HL-60 (cell line): Measurements from ENCODE around the gene SLC6A18.

Source experiments
- DNase-seq, 2 experiments: peaks; one replicate each; pipeline ENCODE4 v3.0.0-alpha.2; 2010 to 2020; ENCODE audit warnings: low read depth in 1 of 2, low spot score in 1 of 2
- H3K27ac ChIP-seq: fragments of 250-450 bp; sonication (Bioruptor Pico); replicated peaks from 2 replicates; pipeline ENCODE4 v1.5.1; 2020; ENCODE audit warnings: mild to moderate bottlenecking, moderate library complexity
- H3K27me3 ChIP-seq: fragments of 250-450 bp; sonication (Bioruptor Pico); 2 replicates; pipeline ENCODE4 v1.5.1; 2021; ENCODE audit warnings: mild to moderate bottlenecking, moderate library complexity; ENCODE audit not compliant: insufficient read depth, poor library complexity, severe bottlenecking
- H3K4me3 ChIP-seq: replicated peaks from 2 replicates; pipeline ENCODE4 v1.5.1; 2011; ENCODE audit warnings: mild to moderate bottlenecking, control low read depth, low read length; ENCODE audit not compliant: insufficient read depth
- GABPA ChIP-seq: IDR thresholded peaks from 2 replicates; pipeline ENCODE4 v1.6.1; 2012; ENCODE audit warnings: low read depth
- POLR2AphosphoS5 ChIP-seq: IDR thresholded peaks from 2 replicates; pipeline ENCODE4 v1.6.1; 2012; ENCODE audit warnings: low read depth
- SPI1 ChIP-seq: IDR thresholded peaks from 2 replicates; pipeline ENCODE4 v1.6.1; 2012; ENCODE audit warnings: low read depth, mild to moderate bottlenecking, borderline replicate concordance
- TF ChIP-seq, protein P1 (sequence below): IDR thresholded peaks from one replicate; pipeline ENCODE4 v1.5.1; 2011; ENCODE audit warnings: low read length, control low read depth, inconsistent platforms; ENCODE audit not compliant: insufficient read depth
- TF ChIP-seq, protein P2 (sequence below): IDR thresholded peaks from 2 replicates; pipeline ENCODE4 v1.6.1; 2012; ENCODE audit warnings: low read depth; ENCODE audit not compliant: insufficient replicate concordance

SLC6A18 gene

DNA sequence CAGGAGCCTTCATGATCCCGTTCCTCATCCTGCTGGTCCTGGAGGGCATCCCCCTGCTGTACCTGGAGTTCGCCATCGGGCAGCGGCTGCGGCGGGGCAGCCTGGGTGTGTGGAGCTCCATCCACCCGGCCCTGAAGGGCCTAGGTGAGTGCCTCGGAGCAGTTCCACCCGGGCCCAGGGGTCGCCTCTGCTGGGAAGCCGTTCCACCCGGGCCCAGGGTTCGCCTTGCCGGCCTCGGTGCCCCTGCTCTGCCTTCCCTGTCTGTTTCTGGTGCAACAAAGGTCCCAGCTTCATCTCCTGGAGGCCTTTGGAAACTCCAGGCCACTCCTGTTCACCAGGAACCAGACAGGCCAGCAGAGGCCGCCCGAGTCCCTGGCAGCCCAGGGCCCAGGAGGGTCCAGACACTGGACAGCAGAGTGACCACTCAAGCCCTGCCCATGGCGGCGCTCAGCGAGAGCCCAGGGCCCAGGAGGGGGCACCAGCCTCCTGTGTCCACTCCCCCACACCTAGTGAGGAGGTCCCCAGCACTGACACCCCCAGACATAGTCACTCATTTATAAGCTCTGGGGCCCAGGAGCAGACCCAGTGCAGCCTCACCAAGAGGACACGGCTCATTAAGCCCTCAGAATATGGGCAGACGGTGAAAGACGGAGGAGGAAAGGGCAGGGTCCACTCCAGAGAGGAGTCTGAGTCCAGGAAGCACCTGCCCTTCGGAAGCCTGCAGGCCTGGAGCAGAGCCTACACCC, 16.3 kb upstream of the SLC6A18 start:
- H3K4me3 ChIP-seq = no peak overlapping the region
- H3K27me3 ChIP-seq = no peaks in the 10 kb centered on the region
- no peak for DNase-seq
- no peak overlapping the region for H3K27ac ChIP-seq
- TF ChIP-seq, protein P1, sequence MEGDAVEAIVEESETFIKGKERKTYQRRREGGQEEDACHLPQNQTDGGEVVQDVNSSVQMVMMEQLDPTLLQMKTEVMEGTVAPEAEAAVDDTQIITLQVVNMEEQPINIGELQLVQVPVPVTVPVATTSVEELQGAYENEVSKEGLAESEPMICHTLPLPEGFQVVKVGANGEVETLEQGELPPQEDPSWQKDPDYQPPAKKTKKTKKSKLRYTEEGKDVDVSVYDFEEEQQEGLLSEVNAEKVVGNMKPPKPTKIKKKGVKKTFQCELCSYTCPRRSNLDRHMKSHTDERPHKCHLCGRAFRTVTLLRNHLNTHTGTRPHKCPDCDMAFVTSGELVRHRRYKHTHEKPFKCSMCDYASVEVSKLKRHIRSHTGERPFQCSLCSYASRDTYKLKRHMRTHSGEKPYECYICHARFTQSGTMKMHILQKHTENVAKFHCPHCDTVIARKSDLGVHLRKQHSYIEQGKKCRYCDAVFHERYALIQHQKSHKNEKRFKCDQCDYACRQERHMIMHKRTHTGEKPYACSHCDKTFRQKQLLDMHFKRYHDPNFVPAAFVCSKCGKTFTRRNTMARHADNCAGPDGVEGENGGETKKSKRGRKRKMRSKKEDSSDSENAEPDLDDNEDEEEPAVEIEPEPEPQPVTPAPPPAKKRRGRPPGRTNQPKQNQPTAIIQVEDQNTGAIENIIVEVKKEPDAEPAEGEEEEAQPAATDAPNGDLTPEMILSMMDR = no peak
- TF ChIP-seq GABPA (no peak), SPI1 (no peak), POLR2AphosphoS5 (no peak)
- TF ChIP-seq, protein P2, sequence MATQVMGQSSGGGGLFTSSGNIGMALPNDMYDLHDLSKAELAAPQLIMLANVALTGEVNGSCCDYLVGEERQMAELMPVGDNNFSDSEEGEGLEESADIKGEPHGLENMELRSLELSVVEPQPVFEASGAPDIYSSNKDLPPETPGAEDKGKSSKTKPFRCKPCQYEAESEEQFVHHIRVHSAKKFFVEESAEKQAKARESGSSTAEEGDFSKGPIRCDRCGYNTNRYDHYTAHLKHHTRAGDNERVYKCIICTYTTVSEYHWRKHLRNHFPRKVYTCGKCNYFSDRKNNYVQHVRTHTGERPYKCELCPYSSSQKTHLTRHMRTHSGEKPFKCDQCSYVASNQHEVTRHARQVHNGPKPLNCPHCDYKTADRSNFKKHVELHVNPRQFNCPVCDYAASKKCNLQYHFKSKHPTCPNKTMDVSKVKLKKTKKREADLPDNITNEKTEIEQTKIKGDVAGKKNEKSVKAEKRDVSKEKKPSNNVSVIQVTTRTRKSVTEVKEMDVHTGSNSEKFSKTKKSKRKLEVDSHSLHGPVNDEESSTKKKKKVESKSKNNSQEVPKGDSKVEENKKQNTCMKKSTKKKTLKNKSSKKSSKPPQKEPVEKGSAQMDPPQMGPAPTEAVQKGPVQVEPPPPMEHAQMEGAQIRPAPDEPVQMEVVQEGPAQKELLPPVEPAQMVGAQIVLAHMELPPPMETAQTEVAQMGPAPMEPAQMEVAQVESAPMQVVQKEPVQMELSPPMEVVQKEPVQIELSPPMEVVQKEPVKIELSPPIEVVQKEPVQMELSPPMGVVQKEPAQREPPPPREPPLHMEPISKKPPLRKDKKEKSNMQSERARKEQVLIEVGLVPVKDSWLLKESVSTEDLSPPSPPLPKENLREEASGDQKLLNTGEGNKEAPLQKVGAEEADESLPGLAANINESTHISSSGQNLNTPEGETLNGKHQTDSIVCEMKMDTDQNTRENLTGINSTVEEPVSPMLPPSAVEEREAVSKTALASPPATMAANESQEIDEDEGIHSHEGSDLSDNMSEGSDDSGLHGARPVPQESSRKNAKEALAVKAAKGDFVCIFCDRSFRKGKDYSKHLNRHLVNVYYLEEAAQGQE = no peak

DNA sequence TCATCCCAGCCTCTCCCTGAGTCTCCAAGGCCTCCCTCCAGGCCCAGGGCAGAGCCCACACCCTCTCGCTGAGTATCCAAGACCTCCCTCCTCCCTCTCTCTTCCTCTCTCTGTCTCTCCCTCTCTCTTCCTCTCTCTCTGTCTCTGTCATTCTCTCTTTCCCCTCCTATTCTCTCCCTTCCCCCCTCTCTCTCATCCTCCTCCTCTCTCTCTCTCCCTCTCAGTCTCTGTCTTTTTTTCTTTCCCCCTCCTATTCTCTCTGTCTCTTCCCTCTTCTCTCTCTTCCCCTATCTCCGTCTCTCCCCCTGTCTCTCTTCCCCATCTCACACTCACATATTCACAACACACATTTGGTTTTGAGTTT, 15.7 kb upstream of the SLC6A18 start:
- no peak for DNase-seq
- H3K4me3 ChIP-seq = no peak overlapping the region
- TF ChIP-seq POLR2AphosphoS5 (no peak), GABPA (no peak), SPI1 (no peak)
- TF ChIP-seq, protein P1 = no peak
- TF ChIP-seq, protein P2 = no peak
- no peak overlapping the region for H3K27ac ChIP-seq
- H3K27me3 ChIP-seq = no peaks in the 10 kb centered on the region

DNA sequence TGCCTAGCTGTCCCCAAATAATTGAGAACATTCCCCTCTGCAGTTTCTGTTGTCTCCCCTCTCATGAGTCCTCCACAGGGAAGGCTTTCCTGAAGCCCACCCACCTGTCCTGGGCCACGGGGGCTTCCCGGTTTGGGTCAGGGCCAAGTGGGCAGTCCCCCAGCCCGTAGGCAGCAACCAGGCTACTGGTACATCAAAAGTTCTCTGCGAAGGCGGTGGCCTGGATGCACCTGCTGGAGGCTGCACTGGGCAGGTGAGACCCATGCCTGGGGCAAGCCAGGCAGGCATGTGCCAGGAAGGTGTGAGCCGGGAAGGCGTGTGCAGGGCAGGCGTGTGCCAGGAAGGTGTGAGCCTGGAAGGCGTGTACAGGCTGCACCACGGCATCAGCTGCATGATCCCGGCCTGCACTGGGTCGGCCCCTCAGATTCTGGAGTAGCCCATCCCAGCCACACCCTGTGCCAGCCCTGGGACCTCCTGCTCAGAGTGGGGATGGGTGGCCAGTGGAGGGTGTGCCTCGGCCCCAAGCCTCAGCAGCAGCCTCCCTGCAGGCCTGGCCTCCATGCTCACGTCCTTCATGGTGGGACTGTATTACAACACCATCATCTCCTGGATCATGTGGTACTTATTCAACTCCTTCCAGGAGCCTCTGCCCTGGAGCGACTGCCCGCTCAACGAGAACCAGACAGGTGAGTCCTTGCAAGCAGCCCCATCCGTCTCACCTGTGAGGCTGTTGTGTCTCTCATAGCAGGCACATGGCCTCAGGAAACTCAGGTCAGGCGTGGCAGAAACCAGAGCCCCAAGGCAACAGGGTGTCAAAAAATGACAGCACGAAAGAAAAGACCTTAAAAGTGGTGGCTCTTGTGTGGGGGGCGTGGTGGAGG, 15.0 kb upstream of the SLC6A18 start:
- H3K4me3 ChIP-seq = no peak overlapping the region
- no peak for DNase-seq
- H3K27ac ChIP-seq = no peak overlapping the region
- TF ChIP-seq SPI1 (no peak), GABPA (no peak), POLR2AphosphoS5 (no peak)
- TF ChIP-seq, protein P1 = no peak
- TF ChIP-seq, protein P2 = no peak
- H3K27me3 ChIP-seq = no peaks in the 10 kb centered on the region
